ENCODE measurements around the gene XAB2. TPM values are rescaled to one million over a fixed set of nuclear protein-coding genes. Genes with fewer than 3 reads are reported as not detected.
"Not testable (repeated sequence)": the region's sequence is repeated elsewhere in the genome, so short reads cannot be mapped to it uniquely, and the experiment has no call there.

Gene XAB2
- total RNA-seq, 1 donor from 2014 or later = 46.5 TPM

- no peak for TF ChIP-seq CTCF (conservative IDR thresholded peaks at IDR 0.05)
- Mint-ChIP-seq H3K27me3 (peaks cover 26% of the 10 kb centered on the region), H3K27ac (no peak overlapping the region)
Measured at GRCh38 chr19:7582446-7582845, 46.9 kb downstream of the XAB2 start.

GRCh38 chr19:7579182-7579581 lies 50.2 kb downstream of the XAB2 start:
- H3K4me1 Mint-ChIP-seq (ENCODE audit: unreplicated experiment) = no peaks in the 10 kb centered on the region
- no peak overlapping the region for H3K27ac Mint-ChIP-seq
- no peaks in the 10 kb centered on the region for H3K36me3 Mint-ChIP-seq
- no peak for TF ChIP-seq CTCF (conservative IDR thresholded peaks at IDR 0.05)
- H3K4me3 Mint-ChIP-seq = no peak overlapping the region
- no peak for DNase-seq (ENCODE audit: extremely low spot score, unreplicated experiment)
- H3K9me3 Mint-ChIP-seq = no peaks in the 10 kb centered on the region
- peaks cover 37% of the 10 kb centered on the region for H3K27me3 Mint-ChIP-seq

More at GRCh38 chr19:7582446-7582845, 46.9 kb downstream of the XAB2 start:
- Mint-ChIP-seq H3K4me1 (ENCODE audit: unreplicated experiment) (no peaks in the 10 kb centered on the region), H3K9me3 (no peaks in the 10 kb centered on the region), H3K4me3 (no peak overlapping the region), H3K36me3 (no peaks in the 10 kb centered on the region)
- no peak for DNase-seq (ENCODE audit: extremely low spot score, unreplicated experiment)

DNA sequence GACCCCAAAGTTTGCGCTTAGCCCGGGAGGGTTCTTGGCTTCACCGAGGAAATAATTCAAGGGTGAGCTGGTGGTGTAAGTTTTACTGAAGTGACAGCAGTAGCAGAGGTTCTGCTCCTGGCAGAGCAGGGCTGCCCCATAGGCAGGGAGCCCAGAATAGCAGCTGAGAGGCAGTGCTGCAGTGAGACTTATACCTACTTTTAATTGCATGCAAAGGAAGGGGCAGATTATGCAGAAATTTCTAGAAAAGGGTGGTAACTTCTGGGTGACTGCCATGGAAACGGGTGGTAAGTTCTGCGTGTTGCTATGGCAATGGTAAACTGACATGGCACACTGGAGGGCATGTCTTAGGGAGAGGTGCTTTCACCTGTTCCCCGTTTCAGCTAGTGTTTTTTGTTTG lies 51.2 kb downstream of the XAB2 start:
- Mint-ChIP-seq H3K9me3 (no peaks in the 10 kb centered on the region), H3K36me3 (no peaks in the 10 kb centered on the region), H3K27me3 (peaks cover 37% of the 10 kb centered on the region), H3K27ac (no peak overlapping the region), H3K4me1 (ENCODE audit: unreplicated experiment) (no peaks in the 10 kb centered on the region), H3K4me3 (no peak overlapping the region)
- no peak for DNase-seq (ENCODE audit: extremely low spot score, unreplicated experiment)
- no peak for TF ChIP-seq CTCF (conservative IDR thresholded peaks at IDR 0.05)

DNA sequence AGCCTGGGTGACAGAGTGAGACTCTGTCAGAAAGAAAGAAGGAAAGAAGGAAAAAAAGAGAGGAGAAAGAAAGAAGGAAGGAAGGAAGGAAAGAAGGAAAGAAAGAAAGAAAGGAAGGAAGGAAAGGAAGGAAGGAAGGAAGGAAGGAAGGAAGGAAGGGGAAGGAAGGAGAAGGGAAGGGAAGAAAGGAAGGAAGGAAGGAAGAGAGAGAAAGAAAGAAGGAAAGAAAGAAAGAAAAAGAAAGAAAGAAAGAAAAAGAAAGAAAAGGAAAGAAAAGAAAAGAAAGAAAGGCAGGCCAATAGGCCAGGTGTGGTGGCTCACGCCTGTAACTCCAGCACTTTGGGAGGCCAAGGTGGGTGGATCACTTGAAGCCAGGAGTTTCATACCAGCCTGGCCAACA lies 51.9 kb downstream of the XAB2 start:
- not testable (repeated sequence) for H3K4me3 Mint-ChIP-seq; H3K4me1 Mint-ChIP-seq (ENCODE audit: unreplicated experiment); H3K9me3 Mint-ChIP-seq; H3K36me3 Mint-ChIP-seq; DNase-seq (ENCODE audit: extremely low spot score, unreplicated experiment); H3K27ac Mint-ChIP-seq
- H3K27me3 Mint-ChIP-seq = peaks cover 35% of the 10 kb centered on the region

- Mint-ChIP-seq H3K4me3 (no peak overlapping the region), H3K27me3 (peaks cover 26% of the 10 kb centered on the region), H3K9me3 (no peaks in the 10 kb centered on the region), H3K4me1 (ENCODE audit: unreplicated experiment) (no peaks in the 10 kb centered on the region), H3K36me3 (no peaks in the 10 kb centered on the region), H3K27ac (no peak overlapping the region)
- DNase-seq (ENCODE audit: extremely low spot score, unreplicated experiment) = no peak
- no peak for TF ChIP-seq CTCF (conservative IDR thresholded peaks at IDR 0.05)
Measured at GRCh38 chr19:7575434-7576040, 53.8 kb downstream of the XAB2 start.

- Mint-ChIP-seq H3K4me3 (no peak overlapping the region), H3K9me3 (no peaks in the 10 kb centered on the region), H3K4me1 (ENCODE audit: unreplicated experiment) (no peaks in the 10 kb centered on the region), H3K27me3 (peaks cover 5% of the 10 kb centered on the region), H3K36me3 (no peaks in the 10 kb centered on the region), H3K27ac (no peak overlapping the region)
- no peak for TF ChIP-seq CTCF (conservative IDR thresholded peaks at IDR 0.05)
- DNase-seq (ENCODE audit: extremely low spot score, unreplicated experiment) = no peak
Measured at GRCh38 chr19:7570761-7571160, 58.6 kb downstream of the XAB2 start.

Small RNAs within 50 kb of the gene (microRNA-seq; reads per million reads assigned to microRNA genes)
- gene MIR6792 = 1.9 reads per million

Other genes starting within 250 kb of the XAB2 start
- gene PEX11G, start 140.5 kb downstream of the XAB2 start, total RNA-seq (ENCODE audit: low replicate concordance) = 4.8 and 5.7 TPM in 2 replicates
- gene ZNF358, start 113.4 kb downstream of the XAB2 start, total RNA-seq (ENCODE audit: low replicate concordance) = 49.8 and 67.1 TPM in 2 replicates
- 24.0 and 24.3 TPM in 2 replicates for gene MCOLN1, start 106.9 kb downstream of the XAB2 start, total RNA-seq (ENCODE audit: low replicate concordance)
- gene PNPLA6, start 93.8 kb downstream of the XAB2 start, total RNA-seq (ENCODE audit: low replicate concordance) = 84.3 and 86.1 TPM in 2 replicates
- gene CAMSAP3, start 33.7 kb downstream of the XAB2 start, total RNA-seq (ENCODE audit: low replicate concordance) = 28.6 and 51.8 TPM in 2 replicates
- gene PET100, start 248 bp upstream of the XAB2 start, total RNA-seq (ENCODE audit: low replicate concordance) = 160 and 184 TPM in 2 replicates
- 1.0 TPM in 1 of 2 replicates, not detected in the other for gene PCP2, start 4.2 kb upstream of the XAB2 start, total RNA-seq (ENCODE audit: low replicate concordance)
- gene STXBP2, start 7.6 kb upstream of the XAB2 start, total RNA-seq (ENCODE audit: low replicate concordance) = 61.6 and 108 TPM in 2 replicates
- not detected in 2 replicates for gene RETN, start 39.5 kb upstream of the XAB2 start, total RNA-seq (ENCODE audit: low replicate concordance)
- not detected in 2 replicates for gene MCEMP1, start 47.5 kb upstream of the XAB2 start, total RNA-seq (ENCODE audit: low replicate concordance)
- gene TRAPPC5, start 51.3 kb upstream of the XAB2 start, total RNA-seq (ENCODE audit: low replicate concordance) = 92.6 and 107 TPM in 2 replicates
- not detected in 2 replicates for gene FCER2, start 72.6 kb upstream of the XAB2 start, total RNA-seq (ENCODE audit: low replicate concordance)
- not detected in 2 replicates for gene CLEC4G, start 102.6 kb upstream of the XAB2 start, total RNA-seq (ENCODE audit: low replicate concordance)
- not detected in 2 replicates for gene CD209, start 118.0 kb upstream of the XAB2 start, total RNA-seq (ENCODE audit: low replicate concordance)
- gene CLEC4M, start 133.7 kb upstream of the XAB2 start, total RNA-seq (ENCODE audit: low replicate concordance) = 0.48 and 0.69 TPM in 2 replicates
- gene EVI5L, start 200.7 kb upstream of the XAB2 start, total RNA-seq (ENCODE audit: low replicate concordance) = 11.7 and 19.0 TPM in 2 replicates
- gene PRR36, start 244.8 kb upstream of the XAB2 start, total RNA-seq (ENCODE audit: low replicate concordance) = 8.5 and 10.9 TPM in 2 replicates